Transverse colon (tissue), 3 donors: ENCODE results near the gene ANKS3.

Experiments used
- CTCF ChIP-seq, 5 experiments: fragments of 200-600 bp in 3 of 5; fragments of 450-650 bp in 2 of 5; sonication (generic) in 3 of 5; IDR thresholded peaks; 1 replicate in 2 of 5; 2 replicates in 3 of 5; pipeline ENCODE4 v1.5.1; 2016 to 2017; ENCODE audit warnings: antibody characterized with exemption in 5 of 5, inconsistent platforms in 3 of 5, mild to moderate bottlenecking in 2 of 5, moderate library complexity in 1 of 5
- POLR2A ChIP-seq: fragments of 450-650 bp; IDR thresholded peaks from one replicate; pipeline ENCODE4 v1.6.1; 2016; ENCODE audit warnings: antibody characterized with exemption, mild to moderate bottlenecking, moderate library complexity

- TF ChIP-seq CTCF (IDR thresholded peaks at IDR 0.05) (no peak), POLR2A (no peak)
These were observed 85.2 kb downstream of the ANKS3 start for GRCh38 chr16:4648917-4649316.
